DMS79 treated with DMSO at 0.1 percent for 48 hours (cell line): Measurements from ENCODE around the gene DLG1.
A peak's percentile ranks its signal among the peaks of the same experiment; 100 is the strongest.
"Not testable (repeated sequence)": the region's sequence is repeated elsewhere in the genome, so short reads cannot be mapped to it uniquely, and the experiment has no call there.

Experiments
- DNase-seq: peaks from one replicate; lab custom pipeline; 2025; lab: John Stamatoyannopoulos, UW

DLG1 gene

GRCh38 chr3:197289726-197290125 is 8.7 kb downstream of the DLG1 start:
- no peak for DNase-seq

DNA sequence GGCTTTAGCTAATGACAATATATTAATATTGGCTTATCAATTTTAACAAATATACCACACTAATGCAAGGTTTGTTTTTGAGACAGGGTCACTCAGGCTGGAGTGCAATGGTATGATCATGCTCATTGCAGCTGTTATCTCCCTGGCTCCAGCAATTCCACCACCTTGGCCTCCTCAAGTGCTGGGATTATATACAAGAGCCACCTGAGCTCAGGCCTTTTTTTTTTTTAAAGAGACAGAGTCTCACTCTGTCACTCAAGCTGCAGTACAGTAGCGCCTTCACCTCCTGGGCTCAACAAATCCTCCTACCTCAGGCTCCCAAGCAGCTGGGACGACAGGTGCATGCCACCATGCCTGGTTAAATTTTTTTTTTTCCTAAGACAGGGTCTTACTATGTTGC is 11.7 kb downstream of the DLG1 start:
- DNase-seq = no peak

- no peak for DNase-seq
Observed at GRCh38 chr3:197285557-197285956, 12.9 kb downstream of the DLG1 start.

GRCh38 chr3:197283045-197283444 is 15.4 kb downstream of the DLG1 start:
- DNase-seq = no peak

DNA sequence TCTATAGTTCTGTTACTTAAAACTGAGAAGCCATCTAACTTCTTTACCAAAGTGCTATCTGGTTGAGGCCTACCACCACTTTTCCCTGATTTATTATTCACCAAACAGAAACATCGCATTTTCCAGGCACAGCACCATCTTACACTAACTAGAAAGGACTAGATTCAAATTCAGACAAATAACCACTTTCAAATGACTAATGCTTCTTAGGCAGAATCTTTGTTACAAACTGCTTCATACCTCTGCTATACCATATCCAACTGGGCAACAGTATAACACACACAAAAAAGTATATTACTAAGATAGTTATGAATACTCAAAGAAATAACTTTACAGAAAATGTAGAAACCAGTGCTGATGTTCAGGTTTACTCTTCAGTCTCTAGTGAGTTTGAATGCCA is 16.6 kb downstream of the DLG1 start:
- DNase-seq = no peak

DNA sequence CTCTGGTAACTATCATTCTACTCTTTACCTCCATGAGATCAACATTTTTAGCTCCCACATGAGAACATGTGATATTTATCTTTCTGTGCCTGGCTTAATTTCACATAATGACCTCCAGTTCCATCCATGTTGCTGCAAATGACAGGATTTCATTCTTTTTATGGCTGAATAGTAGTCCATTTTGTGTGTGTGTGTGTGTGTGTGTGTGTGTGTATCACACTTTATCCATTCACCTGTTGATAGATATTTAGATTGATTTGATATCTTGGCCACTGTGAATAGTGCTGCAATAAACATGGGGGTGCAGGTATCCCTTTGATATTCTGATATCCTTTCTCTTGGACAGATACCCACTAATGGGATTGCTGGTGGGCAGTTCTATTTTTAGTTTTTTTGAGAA is 18.3 kb downstream of the DLG1 start:
- no peak for DNase-seq

- no peak for DNase-seq
Observed at GRCh38 chr3:197278933-197279332, 19.5 kb downstream of the DLG1 start.

- not testable (repeated sequence) for DNase-seq
Observed at GRCh38 chr3:197276808-197277207, 21.6 kb downstream of the DLG1 start.

- no peak for DNase-seq
Observed at GRCh38 chr3:197270558-197271317, 27.7 kb downstream of the DLG1 start.

DNA sequence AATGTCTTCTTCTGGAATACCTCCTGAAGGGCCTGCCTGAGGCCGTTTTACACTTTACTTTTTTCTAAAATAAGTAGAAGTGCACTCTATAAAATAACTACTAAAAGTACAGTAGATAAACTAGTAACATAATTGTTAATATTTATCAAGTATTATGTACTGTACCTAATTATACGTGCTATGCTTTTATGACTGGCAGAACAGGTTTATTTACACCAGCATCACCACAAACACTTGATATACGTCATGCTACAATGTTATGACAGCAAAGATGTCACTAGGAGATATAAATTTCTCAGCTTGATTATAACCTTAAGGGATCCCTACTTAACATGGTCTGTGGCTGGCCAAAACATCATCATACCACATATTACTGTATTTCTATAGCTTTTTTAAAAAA is 29.4 kb downstream of the DLG1 start:
- DNase-seq = no peak

- DNase-seq = no peak
Observed at GRCh38 chr3:197268294-197268693, 30.1 kb downstream of the DLG1 start.

DNA sequence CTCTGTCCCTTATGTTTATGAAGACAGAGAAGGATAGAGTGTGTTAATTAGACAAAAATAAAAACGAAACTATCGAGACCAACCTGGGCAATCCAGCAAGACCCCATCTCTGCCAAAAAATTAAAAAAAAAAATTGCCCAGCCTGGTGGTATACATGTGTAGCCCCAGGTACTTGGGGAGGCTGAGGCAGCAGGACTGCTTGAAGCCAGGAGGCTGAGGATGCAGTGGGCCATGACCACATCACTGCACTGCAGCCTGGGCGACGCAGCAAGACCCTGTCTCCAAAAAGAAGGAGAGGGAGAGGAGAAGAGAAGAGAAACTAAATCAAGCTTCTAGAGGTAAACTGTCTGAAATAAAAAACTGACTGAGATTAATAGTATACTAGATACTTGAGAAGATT is 32.1 kb downstream of the DLG1 start:
- no peak for DNase-seq

DNA sequence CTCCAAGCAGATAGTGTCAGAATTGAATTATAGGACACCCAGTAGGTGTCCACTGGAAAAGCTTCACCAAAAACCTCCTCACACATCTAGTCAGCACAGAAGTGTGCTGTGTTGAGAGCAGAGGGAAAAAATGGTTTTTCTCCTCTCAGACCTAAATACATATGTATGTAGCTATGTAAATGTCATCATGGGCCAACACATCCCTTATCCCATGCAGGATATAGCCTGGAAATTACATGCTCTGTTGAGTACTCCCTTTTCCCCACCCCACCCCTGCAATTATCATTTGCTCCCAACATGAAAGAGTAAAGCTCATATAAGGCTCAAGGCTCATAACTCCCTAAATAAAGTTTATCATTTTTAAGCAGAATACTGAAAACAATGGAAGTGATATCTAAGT is 35.7 kb downstream of the DLG1 start:
- DNase-seq = no peak

- DNase-seq = no peak
Observed at GRCh38 chr3:197261164-197261509, 37.3 kb downstream of the DLG1 start.

- DNase-seq = peak; percentile 48
Observed at GRCh38 chr3:197260491-197261163, 37.8 kb downstream of the DLG1 start.

DNA sequence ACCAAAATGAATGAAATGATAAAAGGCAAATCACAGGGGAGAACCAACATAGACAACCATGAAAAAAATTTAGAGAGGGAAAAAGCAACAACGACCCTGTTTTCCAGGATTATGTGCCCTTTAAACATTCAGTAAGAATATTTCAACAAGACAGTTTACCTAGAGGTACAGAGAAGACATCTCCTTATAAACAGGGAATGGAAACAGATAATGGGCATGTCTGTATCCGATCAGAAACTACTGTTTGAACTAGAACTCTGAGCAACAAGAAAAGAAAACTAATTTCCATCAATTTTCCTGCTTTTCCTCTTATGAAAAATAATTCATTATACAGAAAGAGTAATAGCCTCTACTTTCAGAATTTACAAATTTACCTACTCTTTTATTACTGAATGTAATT is 39.3 kb downstream of the DLG1 start:
- peak; percentile 80 for DNase-seq

DNA sequence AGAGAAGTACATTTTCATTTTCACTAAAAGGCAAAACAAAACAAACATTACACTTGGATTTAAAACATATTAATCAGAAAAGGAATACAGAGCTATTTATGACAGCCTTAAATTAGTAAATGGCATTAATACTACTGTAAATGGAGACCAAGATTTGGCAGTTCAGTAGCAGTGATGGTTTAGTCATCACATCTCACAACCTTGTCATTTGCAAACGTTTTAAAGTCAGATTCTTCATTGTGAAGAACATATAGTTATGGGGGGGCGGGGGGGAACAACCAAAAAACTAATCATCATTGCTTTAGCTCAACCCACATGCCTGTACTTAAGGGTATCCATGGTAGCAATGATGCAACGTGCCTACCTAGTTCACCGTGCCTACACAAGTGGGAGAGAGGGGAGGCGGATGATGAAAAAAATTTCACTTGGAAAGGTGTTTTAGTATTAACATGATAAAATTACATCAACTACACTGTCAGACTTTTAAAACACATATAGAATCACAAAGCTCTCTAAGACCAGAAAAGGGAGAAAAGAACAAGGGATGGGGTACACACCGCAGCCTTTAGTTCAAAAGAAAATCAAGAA is 40.1 kb downstream of the DLG1 start:
- DNase-seq = peak; percentile 58

DNA sequence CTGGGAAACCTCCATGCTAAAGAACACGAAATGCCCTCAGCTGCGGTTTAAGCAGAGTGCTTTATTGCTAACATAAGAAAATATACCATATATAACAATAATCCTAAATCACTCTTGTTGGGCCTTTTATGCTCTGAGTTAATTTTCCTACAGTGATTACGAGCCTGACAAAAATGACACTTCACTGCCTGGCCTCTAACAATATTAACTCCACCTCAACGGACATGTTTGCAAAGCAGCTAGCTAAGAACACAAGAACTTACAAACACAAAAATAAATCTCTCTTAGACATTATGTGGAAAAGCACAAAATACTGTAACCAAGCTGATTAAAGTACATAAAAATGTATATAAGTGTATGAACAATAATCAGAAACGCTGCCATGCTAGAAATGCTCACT is 40.7 kb downstream of the DLG1 start:
- no peak for DNase-seq

DNA sequence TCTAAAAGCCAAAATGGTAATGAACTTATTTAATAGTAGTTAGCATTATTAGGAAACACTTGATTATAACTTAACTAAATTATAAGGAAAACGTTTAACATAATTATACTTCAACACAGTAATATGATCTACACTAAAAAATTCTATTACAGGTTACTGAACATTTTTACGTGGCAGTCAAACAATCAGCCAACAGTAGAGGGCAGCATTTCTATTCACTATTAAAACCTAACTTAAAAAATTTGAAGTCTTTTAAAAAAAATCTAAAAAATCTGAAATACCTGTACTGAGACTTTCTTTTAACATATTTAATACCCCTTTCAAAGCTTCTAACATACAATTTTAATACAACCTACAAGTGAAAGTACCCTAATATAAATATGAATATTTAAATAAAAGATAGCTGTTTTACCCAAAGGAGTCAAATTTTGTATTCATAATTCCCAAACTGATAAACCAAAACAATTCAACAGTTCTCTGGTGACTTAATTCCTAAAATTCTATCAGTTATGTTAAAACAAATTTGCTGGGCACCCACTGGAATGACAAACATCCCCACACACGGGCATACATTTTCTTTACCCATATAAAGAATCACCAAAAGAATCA is 41.5 kb downstream of the DLG1 start:
- peak; percentile 82 for DNase-seq

DNA sequence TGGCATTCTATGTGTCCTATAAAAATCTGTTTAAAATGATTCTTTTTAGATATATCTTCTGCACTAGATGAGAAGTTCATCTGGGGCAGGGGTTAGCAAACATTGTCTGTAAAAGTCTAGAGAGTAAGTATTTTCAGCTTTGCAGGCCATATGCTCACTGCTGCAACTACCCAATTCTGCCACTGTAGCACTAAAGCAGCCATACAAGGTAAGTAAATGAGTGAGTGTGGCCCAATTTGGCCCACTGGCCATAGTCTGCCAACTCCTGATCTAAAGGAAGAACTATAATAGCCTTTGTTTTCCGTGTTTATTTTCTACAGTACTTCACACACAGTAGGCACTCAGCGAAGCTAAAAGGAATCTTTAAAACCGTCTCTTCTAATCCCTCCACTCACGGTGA is 42.3 kb downstream of the DLG1 start:
- DNase-seq = no peak

DNA sequence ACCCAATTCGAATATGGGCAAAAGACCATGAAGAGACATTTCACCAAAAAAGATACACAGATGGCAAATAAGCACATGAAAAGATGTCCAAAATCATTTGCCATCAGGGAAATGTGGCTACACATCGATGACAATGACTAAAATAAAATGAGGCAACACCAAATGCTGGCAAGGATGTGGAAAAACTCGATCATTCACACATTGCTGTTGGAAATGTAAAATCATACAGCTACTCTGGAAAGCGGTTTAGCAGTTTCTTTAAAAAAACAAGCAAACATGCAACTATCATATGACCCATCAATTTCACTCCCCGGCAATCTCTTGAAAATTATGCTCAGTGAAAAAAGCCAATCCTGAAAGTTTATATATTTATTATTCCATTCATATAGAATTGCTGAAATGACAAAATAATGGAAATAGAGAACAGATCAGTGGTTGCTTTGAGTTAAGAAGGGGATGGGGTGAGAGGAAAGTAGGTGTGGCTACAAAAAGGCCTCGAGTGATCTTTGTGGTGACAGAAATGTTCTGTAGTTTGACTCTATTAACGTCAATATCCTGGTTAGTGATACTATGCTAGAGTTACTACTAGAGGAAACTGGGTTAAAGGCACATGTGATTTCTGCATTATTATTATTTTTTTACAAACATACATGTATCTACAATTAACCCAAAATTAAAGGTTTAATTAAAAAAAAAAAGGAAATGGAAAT is 45.0 kb downstream of the DLG1 start:
- DNase-seq = no peak

DNA sequence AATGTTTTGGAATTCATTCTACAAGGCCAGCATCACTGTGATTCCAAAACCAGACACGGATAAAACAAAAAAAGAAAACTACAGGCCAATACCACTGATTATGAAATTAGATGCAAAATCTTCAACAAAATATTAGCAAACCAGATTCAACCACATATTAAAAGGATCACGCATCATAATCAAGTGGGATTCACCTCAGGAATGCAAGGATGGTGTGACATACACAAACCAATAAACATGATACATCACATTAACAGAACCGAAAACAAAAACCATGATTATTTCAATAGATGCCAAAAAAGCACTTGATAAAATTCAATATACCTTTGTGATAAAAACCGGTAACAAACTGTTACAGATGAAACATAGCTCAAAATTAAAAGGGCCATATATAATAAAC is 48.9 kb downstream of the DLG1 start:
- no peak for DNase-seq

DNA sequence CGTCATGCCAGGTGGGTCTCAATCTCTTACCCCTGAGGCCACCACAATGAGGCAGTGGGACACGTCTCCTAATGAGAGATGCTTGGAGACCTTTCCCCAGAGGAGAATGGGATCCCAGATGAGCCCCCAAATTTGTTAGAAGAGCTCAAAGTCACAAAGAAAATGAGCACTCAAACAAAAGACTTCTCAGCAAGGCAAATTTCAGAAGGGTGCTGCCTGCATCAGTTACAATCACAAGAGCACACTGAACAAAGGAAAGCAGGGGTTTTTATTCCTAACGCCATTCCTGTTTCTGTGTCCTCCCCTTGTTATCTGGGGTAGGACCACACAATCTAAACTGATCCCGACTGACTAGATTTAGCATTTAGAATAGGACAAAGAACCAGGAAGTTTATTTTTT is 50.1 kb downstream of the DLG1 start:
- no peak for DNase-seq
